ENCODE results near the gene TMEM86A.

- TF ChIP-seq CTCF (IDR thresholded peaks at IDR 0.05) (no peak), POLR2A (IDR thresholded peaks at IDR 0.05) (no peak)
Measured at GRCh38 chr11:18714443-18714780, 15.8 kb downstream of the TMEM86A start.

Data from heart left ventricle (tissue), 13 donors.